AG09319 (cell line): ENCODE measurements around the gene MAGIX.

ENCODE experiments used
- DNase-seq: peaks from one replicate; pipeline ENCODE4 v3.0.0-alpha.2; 2010; ENCODE audit warnings: low read depth; ENCODE audit errors: extremely low read depth
- CTCF ChIP-seq: IDR thresholded peaks from 2 replicates; pipeline ENCODE4 v1.5.1; 2011; ENCODE audit warnings: low read depth, mild to moderate bottlenecking, inconsistent platforms, low read length, moderate library complexity

MAGIX gene

GRCh38 chrX:49204709-49205108, 42.2 kb downstream of the MAGIX start:
- no peak for DNase-seq
- TF ChIP-seq CTCF: no peak

- TF ChIP-seq CTCF: no peak
- DNase-seq: no peak
Observed at GRCh38 chrX:49205443-49205842, 42.9 kb downstream of the MAGIX start.

GRCh38 chrX:49206543-49206942, 44.0 kb downstream of the MAGIX start:
- no peak for DNase-seq
- no peak for TF ChIP-seq CTCF

GRCh38 chrX:49208399-49208798, 45.8 kb downstream of the MAGIX start:
- no peak for TF ChIP-seq CTCF
- no peak for DNase-seq

- TF ChIP-seq CTCF: no peak
- DNase-seq: no peak
Observed at GRCh38 chrX:49209434-49210251, 47.1 kb downstream of the MAGIX start.

- no peak for DNase-seq
- TF ChIP-seq CTCF: no peak
Observed at GRCh38 chrX:49210406-49210805, 47.8 kb downstream of the MAGIX start.

GRCh38 chrX:49211074-49211473, 48.5 kb downstream of the MAGIX start:
- no peak for TF ChIP-seq CTCF
- DNase-seq: no peak
